ENCODE data around the gene ATAD2B. TPM values are rescaled to one million over a fixed set of nuclear protein-coding genes. Genes with fewer than 3 reads are reported as not detected.

The ATAD2B gene
- total RNA-seq, 4 donors from 2014 or later: 37.1 to 82.7 (median 40.7) TPM

DNA sequence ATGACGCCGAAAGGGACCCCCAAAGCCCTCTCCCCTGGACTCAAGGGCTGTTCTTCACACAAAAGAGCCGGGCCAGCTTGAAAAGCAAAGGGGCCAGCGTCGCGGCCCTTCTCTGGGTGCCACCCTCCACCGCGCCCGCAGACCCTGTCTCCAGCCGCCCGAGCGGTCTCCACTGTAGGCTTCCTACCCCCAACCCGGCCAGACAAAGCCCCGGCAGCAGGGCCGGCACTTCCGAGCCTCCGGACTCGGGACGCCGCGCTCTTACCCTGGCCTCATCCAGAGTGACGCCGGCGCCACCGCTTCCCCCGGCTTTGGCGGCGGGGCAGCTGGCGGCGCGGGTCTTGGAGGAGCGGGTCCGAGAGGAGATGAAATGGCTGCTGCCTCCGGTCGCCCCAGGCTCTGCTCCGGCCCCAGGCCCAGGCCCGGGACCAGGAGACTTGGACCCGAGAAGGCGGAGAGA is 603 bp downstream of the ATAD2B start:
- no peaks in the 10 kb centered on the region for H3K36me3 ChIP-seq
- peaks cover 17 to 43% (median 21%) of the 10 kb centered on the region in 4 donors for H3K4me1 ChIP-seq
- intact Hi-C loops (cut with DNase I; ENCODE audit: low total_unique reads): no loop called here
- DNase-seq: no peak
- H3K4me3 ChIP-seq: peak overlapping the region; percentile 70 to 86 (median 75)
- WGBS, 2 donors (ENCODE audit: low coverage in 1 of 2): 0% methylated on average over 24 of the region's 39 CpGs; no CpG with 5 or more reads in 1 of the 2 donors
- no peaks in the 10 kb centered on the region for H3K9me3 ChIP-seq
- TF ChIP-seq, protein P1, sequence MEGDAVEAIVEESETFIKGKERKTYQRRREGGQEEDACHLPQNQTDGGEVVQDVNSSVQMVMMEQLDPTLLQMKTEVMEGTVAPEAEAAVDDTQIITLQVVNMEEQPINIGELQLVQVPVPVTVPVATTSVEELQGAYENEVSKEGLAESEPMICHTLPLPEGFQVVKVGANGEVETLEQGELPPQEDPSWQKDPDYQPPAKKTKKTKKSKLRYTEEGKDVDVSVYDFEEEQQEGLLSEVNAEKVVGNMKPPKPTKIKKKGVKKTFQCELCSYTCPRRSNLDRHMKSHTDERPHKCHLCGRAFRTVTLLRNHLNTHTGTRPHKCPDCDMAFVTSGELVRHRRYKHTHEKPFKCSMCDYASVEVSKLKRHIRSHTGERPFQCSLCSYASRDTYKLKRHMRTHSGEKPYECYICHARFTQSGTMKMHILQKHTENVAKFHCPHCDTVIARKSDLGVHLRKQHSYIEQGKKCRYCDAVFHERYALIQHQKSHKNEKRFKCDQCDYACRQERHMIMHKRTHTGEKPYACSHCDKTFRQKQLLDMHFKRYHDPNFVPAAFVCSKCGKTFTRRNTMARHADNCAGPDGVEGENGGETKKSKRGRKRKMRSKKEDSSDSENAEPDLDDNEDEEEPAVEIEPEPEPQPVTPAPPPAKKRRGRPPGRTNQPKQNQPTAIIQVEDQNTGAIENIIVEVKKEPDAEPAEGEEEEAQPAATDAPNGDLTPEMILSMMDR (IDR thresholded peaks at IDR 0.05): no peak
- TF ChIP-seq POLR2A (IDR thresholded peaks at IDR 0.05): no peak
- TF ChIP-seq POLR2AphosphoS5 (IDR thresholded peaks at IDR 0.05): no peak
- TF ChIP-seq EP300 (IDR thresholded peaks at IDR 0.05; ENCODE audit: low read depth): no peak
- in situ Hi-C loops (cut with MboI; ENCODE audit: low pct_ligation_motif_present in 1 of 4, low pct_unique_long_range_greater_than_20kb in 1 of 4, low sequenced_read_pairs in 3 of 4): loop anchor here in 1 of 4 donors (10.0 kb wide), 1 partner anchor 148 kb away; the partner anchor contains the start of gene SF3B6
- no peaks in the 10 kb centered on the region for H3K27me3 ChIP-seq
- H3K27ac ChIP-seq: peak overlapping the region; percentile 95 to 99 (median 98)

DNA sequence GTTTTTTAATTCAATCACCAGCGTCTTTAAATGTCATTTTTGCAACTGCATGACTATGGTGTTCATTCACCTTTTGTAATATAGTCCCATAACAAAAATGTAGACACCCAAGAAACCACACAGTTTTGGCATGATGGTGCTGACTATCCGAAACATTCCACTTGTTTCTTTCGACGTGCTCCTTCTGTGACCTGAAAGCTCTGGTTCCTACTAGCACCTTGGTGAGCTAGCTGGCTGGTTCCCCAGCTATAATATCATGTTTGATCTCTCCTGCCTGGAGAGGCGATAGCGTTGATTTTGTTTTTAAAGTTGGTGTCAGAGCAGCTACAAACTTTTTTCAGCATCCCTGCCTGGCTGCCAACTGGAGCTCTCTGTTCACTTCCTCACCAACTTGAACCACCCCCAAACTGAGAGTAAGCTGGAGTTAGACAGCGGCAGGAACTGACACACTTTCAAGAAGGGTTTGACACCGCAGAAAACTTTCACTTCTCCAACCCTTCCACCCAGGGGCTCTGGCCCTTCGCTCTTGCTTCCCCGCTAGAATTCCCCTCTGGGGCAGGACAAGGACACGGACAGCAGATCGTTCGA is 1.1 kb downstream of the ATAD2B start:
- Histone ChIP-seq H3K4me1 (peaks cover 17 to 46% (median 22%) of the 10 kb centered on the region in 4 donors), H3K36me3 (no peaks in the 10 kb centered on the region), H3K4me3 (peak overlapping the region; percentile 70 to 86 (median 75)), H3K27ac (peak overlapping the region; percentile 95 to 99 (median 98)), H3K9me3 (no peaks in the 10 kb centered on the region), H3K27me3 (no peaks in the 10 kb centered on the region)
- intact Hi-C loops (cut with DNase I; ENCODE audit: low total_unique reads) (no loop called here), in situ Hi-C loops (cut with MboI; ENCODE audit: low pct_ligation_motif_present in 1 of 4, low pct_unique_long_range_greater_than_20kb in 1 of 4, low sequenced_read_pairs in 3 of 4) (loop anchor here in 1 of 4 donors (10.0 kb wide), 1 partner anchor 149 kb away; the partner anchor contains the start of gene SF3B6)
- TF ChIP-seq POLR2A (IDR thresholded peaks at IDR 0.05) (peak; percentile 56), POLR2AphosphoS5 (IDR thresholded peaks at IDR 0.05) (peak; percentile 56 to 79 (median 70))
- TF ChIP-seq, protein P1 (IDR thresholded peaks at IDR 0.05): no peak
- DNase-seq: peak; percentile 73
- 1 to 6% methylated on average over 4 to 13 of the region's 13 CpGs for WGBS, 2 donors (ENCODE audit: low coverage in 1 of 2)

DNA sequence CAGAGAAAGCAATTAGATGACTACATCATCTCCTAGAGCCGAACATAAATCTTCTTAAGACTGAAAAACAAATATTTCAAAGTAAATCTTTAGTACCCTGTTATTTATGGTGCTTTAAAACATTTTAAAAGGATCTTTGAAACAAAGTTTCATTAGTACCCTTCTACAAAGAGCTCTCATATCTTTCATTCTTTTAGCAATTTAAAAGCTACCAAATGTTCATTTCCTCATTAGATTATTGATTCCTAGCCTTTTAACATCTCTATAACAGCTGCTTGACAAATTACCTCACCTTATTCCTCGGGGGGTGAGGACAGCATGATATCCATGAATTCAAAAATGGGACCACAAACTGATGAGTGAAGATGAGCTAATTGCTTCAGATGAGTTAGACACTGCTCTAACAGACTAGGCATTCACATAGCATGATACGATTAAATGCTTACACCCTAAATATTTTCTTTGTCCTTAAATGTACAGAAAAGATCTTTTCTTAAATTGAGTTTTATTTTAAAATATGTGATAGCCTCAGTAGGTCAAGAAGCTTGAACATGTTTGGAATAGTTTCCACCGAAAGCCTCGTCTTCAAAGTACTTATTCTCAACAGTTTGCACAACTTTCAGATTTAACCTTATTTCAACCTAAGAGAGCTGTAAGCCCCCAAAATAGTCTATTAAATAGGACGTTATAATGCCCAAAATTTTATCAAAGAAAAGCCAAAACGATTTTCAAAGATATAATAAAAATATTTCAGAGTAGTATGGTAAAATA is 2.1 kb downstream of the ATAD2B start:
- no peak for DNase-seq
- Histone ChIP-seq H3K27ac (peak overlapping the region; percentile 95 to 99 (median 98)), H3K27me3 (no peaks in the 10 kb centered on the region), H3K4me1 (peaks cover 17 to 46% (median 22%) of the 10 kb centered on the region in 4 donors), H3K36me3 (no peaks in the 10 kb centered on the region), H3K4me3 (peak overlapping the region in 2 of 4 donors; percentile 78 to 86), H3K9me3 (no peaks in the 10 kb centered on the region)
- in situ Hi-C loops (cut with MboI; ENCODE audit: low pct_ligation_motif_present in 1 of 4, low pct_unique_long_range_greater_than_20kb in 1 of 4, low sequenced_read_pairs in 3 of 4) (loop anchor here in 1 of 4 donors (10.0 kb wide), 1 partner anchor 150 kb away; the partner anchor contains the start of gene SF3B6), intact Hi-C loops (cut with DNase I; ENCODE audit: low total_unique reads) (no loop called here)
- 26 to 28% methylated on average over 7 of the region's 7 CpGs for WGBS, 2 donors (ENCODE audit: low coverage in 1 of 2)
- TF ChIP-seq EP300 (IDR thresholded peaks at IDR 0.05; ENCODE audit: low read depth) (no peak), POLR2AphosphoS5 (IDR thresholded peaks at IDR 0.05) (no peak), POLR2A (IDR thresholded peaks at IDR 0.05) (no peak)
- TF ChIP-seq, protein P1 (IDR thresholded peaks at IDR 0.05): no peak

DNA sequence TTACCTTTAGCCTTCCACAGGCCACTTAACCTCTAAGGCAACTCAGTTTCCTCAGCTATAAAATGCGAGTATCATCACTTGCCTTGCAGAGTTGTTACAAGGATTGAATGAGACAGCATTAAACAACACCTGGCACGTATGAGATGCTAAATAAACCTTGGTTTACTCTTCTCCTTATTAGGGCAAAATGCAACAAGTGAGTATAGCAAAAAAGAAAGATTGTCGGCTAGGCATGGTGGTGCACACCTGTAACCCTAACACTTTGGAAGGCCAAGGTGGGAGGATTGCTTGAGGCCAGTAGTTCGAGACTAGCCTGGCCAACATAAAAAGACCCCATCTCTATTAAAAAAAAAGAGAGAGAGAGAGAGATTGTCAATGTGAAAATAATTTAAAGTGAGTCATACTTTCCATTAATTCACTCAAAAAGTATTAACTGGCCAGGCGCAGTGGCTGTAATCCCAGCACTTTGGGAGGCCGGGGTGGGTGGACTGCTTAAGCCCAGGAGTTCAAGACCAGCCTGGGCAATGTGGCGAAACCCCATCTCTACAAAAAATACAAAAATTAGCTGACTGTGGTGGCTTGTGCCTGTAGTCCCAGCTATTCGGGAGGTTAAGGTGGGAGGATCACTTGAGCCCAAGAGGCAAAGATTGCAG is 8.0 kb downstream of the ATAD2B start:
- in situ Hi-C loops (cut with MboI; ENCODE audit: low pct_ligation_motif_present in 1 of 4, low pct_unique_long_range_greater_than_20kb in 1 of 4, low sequenced_read_pairs in 3 of 4): no loop called here
- H3K4me1 ChIP-seq: peaks cover 3 to 38% (median 9%) of the 10 kb centered on the region in 4 donors
- WGBS, 2 donors (ENCODE audit: low coverage in 1 of 2): 82 to 86% methylated on average over 6 to 8 of the region's 8 CpGs

More for the DNA sequence above, 8.0 kb downstream of the ATAD2B start:
- no peaks in the 10 kb centered on the region for H3K36me3 ChIP-seq
- intact Hi-C loops (cut with DNase I; ENCODE audit: low total_unique reads): no loop called here
- TF ChIP-seq POLR2AphosphoS5 (IDR thresholded peaks at IDR 0.05) (no peak), POLR2A (IDR thresholded peaks at IDR 0.05) (no peak), EP300 (IDR thresholded peaks at IDR 0.05; ENCODE audit: low read depth) (no peak)
- TF ChIP-seq, protein P1 (IDR thresholded peaks at IDR 0.05): no peak
- H3K4me3 ChIP-seq: no peak overlapping the region
- no peaks in the 10 kb centered on the region for H3K27me3 ChIP-seq
- H3K9me3 ChIP-seq: no peaks in the 10 kb centered on the region
- H3K27ac ChIP-seq: no peak overlapping the region
- DNase-seq: no peak

Data from transverse colon (tissue), 4 donors.